GM11168 (cell line): ENCODE results near the gene BTBD9.

ENCODE experiments used
- in situ Hi-C: fragments of 300-500 bp; cut with MboI; formaldehyde crosslinking; loops from one replicate; pipeline ENCODE4 v1.12.0; 2022; ENCODE audit warnings: low sequenced_read_pairs; ENCODE audit not compliant: unreplicated experiment

BTBD9 gene

DNA sequence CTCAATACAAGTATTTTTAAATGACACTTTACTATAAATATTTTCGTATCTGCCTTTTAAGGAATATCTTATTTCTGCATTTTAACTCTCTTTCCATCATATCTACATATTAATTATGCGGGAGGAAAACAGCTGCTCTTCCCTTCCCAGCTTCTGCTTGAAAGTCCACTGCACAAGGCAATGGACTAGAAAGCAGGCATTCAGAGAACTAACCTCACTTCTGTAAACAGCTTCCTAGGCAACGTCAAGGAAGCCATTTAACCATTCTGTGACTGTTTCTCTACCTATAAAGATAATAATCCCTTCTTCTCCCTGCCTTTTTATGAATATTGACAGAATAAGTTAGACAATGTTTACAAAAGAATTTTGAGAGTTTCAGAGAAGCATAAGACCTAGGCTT lies 319.4 kb downstream of the BTBD9 start:
- in situ Hi-C loops, result no loop called here

DNA sequence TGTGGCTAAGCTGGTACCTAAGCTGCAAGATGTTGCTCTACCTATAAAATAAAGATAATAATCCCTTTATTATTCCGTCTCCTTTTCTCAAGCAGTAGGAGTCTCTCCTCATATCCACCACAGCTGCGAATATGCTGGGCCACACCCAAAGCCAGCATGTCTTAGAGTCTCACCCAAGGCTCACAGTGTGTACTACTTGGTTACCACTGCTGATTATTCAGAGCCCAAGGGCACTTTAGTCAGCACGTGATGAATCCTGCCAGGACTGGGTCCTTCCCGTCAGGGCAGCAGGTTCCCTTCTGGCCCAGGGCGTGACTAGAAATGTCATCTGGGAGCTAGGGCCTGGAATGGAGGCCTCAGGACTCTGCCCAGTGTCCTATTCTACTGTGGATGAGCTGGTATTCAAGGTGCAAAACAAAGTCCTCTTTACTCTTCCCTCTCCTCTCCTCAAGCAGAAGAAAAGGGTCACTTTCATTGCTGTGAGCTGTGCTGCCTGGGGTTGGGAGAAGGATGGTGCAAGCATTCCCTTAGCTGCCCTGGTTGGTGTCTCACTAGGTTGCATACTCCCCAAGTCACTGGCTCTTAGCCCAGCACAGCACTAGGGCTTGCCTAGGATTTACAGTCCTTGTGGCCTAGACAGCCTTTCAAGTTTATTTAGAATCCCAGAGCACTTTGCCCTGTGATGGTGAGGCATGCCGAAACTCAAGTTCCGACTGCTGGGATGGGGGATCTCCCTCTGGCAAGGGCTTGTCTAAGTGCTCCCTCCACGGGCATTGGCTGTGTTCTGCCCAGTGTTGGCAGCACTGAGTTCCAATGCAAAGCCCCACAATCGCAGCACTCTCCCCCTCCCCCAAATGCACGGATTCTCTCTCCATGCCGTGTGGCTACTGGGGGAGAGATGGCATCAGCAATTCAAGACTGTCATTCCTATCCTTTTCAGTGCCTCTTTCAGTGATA lies 320.2 kb downstream of the BTBD9 start:
- in situ Hi-C loops, result no loop called here

DNA sequence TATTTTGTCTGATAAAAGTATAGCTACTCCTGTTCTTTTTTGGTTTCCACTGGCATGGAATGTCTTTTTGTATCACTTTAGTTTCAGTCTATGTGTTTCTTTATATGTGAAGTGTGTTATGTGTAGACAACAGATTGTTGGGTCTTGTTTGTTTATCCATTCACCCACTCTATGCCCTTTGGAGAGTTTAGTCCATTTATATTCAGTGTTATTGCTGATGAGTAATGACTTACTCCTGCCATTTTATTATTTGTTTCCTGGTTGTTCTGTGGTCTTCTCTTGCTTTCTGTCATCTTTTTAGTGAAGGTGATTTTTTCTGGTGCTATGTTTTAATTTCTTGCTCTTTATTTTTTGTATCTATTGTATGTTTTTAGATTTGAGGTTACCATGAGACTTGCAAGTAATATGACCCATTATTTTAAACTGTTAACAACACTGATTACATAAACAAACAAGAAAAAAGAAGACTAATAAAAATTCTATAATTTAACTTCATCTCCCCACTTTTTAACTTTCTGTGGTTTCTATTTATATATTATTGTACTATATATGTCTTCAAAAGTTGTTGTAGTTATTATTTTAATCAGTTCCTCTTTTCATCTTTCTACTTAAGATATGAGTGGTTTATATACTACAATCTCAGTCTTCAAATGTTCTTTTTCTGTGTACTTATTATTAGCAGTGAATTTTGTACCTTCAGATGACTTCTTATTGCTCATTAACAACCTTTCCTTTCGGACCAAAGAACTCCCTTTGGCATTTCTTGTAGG lies 323.4 kb downstream of the BTBD9 start:
- in situ Hi-C loops, result no loop called here

DNA sequence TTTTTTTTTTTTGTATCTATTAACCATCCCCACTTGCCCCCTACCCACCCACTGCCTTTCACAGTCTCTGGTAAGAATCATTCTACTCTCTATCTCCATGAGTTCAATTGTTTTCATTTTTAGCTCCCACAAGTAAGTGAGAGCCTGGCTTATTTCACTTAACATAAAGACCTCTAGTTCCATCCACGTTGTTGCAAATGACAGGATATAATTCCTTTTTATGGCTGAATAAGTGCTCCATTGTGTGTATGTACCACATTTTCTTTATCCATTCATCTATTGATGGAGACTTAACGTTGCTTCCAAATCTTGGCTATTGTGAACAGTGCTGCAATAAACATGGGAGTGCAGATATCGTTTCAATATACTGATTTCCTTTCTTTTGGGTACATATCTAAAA lies 328.5 kb downstream of the BTBD9 start:
- in situ Hi-C loops, result no loop called here

DNA sequence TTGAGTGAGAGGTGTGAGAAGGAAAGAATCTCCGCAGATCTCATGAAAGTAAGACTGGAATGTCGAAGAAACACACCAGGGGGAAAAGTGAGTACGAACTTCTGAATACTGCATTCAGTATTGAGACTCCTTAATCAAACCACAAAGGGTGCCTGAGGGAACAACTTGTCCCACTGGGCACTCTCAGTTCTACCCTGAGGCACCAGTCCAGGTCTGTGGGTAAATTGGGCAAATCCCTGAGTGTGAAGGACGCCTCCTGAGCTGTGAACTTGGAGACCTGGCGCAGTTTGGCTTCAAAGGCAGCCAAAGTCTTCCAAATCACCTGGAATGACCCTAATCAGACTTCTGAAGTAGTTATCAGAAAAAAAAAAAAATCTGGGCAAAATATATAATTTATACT lies 329.7 kb downstream of the BTBD9 start:
- in situ Hi-C loops, result no loop called here

DNA sequence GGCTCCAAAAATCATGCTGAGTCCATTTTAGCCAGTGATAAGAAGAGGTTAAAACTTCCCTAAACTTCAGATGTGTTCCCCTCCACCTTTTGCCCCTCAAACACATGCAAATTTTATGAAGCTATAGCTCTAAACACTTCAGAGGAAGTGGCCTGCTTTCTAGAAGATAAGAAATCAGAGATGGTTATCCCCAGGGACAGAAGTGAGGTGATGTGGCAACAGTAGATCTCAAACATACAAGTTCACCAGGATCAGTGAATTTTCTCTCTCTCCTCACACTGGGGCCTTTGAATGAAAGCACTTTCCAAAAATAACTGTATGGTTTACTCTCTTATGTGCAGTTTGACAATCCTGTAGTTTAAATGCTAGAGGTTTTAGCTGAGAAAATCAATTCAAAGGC lies 332.0 kb downstream of the BTBD9 start:
- in situ Hi-C loops, result no loop called here

DNA sequence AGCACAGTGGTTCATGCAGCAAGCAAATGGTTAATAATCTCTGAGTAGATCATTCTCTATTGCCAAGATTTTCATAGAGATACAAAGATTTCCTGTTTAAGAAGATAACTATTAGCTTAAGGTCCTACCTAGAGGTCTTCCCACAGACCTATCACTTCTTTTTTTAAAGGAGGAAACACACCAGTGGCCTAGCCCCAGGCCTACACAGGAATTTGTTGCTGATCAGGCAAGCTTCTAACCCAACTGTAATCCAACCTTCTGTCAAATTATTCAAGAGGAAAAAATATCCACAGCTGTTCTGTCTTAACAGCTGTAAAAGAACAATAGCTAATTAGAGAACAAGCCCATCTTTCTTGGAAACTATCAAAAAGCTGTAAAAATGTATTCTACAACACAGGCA lies 332.8 kb downstream of the BTBD9 start:
- in situ Hi-C loops, result no loop called here

DNA sequence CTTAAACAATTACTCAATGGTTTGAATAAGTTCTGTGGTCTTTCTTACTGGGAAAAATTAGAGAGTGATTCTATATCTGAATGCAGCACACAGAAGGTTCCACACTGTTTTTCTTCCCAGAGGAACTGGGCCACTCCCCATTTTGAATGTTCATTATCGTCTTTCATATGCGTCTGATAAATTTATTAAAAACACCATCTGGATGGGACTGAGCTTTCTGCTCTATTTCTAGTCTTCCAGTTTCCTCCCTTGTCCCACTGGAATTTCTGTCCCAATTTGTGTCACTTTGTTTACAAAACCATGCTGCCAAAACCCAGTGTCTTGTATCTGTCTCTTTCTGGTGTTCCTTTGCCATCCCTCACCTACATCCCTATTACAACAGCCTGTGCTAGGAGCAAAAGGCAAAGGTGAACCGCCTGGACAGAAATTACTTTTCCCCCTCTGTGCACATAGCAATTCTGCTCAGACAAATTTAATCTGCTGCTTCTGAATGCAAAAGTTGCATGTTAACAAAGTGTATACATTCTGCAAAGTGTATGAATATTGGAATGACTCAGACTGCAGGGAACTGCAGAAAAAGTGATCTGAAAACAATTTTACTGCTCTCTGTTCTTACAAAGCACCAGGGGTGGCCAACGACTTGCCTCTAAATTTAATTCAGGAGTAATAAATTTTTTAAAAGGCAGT lies 333.6 kb downstream of the BTBD9 start:
- in situ Hi-C loops, result no loop called here

DNA sequence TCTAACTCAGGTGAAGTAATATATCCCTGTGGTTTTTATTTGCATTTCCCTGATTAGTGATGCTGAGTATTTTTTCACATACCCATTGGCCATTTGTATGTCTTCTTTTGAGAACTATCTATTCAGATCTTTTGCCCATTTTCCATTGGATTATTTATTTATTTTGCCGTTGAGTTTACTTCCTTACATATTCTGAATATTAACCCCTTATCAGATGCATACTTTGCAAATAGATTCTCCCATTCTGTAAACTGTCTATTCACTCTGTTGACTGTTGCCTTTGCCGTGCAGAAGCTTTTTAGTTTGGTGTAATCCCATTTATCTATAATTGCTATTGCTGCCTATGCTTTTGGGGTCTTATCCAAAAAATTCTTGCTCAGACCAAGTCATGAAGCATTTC lies 336.9 kb downstream of the BTBD9 start:
- in situ Hi-C loops, result no loop called here

DNA sequence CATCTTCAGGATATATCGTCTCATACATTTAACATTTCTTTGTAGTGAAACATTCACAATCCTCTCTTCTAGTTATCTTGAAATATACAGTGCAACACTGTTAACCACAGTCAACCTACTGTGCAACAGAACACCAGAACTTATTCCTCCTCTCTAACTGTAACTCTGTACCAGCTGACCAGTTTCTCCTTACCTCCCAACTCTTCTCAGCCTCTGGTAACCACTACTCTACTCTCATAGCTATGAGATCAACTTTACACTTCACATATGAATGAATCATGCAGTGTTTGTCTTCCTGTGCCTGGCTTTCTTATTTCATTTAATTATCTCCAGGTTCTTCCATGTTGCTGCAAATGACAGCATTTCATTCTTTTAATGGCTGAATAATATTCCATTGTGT lies 337.6 kb downstream of the BTBD9 start:
- in situ Hi-C loops, result no loop called here

DNA sequence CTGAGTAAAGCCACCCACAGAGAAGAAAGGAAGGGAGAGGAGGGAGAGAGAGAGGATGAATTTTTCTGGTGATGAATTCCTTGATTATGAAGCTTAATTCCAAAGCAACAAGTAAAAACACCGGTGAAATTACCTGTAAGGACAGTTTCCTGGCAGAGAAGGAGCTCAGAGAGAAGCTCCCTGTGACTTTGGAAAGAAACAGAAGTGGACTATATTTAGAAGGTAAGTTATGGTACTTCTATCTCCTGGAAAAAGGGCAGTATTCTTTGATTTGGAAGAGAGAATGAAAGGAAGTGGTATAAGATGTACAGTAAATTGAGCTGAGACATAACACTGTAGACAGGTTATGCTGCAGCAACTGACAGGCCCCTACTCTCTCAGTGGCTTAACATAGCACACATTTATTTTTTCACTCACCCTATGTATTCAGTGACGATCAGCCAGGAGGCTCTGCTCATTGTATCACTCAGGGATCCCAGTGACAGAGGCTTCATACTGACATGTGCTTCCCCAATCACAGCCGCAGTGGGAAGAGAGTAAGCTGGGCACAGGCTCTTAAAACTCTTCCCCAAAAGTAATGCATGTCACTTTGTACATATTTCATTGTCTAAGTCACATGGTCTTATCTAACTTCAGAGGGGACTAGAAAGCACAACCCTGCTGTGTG lies 349.5 kb downstream of the BTBD9 start:
- in situ Hi-C loops, result no loop called here

DNA sequence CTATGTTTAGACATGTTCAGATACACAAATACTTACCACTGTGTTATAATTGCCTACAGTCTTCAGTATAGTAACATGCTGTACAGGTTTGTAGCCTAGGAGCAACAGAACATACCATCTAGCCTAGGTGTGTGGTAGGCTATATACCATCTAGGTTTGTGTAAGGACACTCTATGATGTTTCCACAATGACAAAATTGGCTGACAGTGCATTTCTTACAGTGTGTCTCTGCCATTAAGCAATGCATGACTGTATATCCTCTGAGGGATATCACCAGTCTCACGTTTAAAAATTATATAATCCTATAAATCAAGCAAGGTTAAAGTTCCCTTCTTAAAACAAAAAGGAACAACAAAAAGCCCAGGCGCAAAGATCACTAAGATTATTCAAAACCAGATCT lies 352.2 kb downstream of the BTBD9 start:
- in situ Hi-C loops, result no loop called here

DNA sequence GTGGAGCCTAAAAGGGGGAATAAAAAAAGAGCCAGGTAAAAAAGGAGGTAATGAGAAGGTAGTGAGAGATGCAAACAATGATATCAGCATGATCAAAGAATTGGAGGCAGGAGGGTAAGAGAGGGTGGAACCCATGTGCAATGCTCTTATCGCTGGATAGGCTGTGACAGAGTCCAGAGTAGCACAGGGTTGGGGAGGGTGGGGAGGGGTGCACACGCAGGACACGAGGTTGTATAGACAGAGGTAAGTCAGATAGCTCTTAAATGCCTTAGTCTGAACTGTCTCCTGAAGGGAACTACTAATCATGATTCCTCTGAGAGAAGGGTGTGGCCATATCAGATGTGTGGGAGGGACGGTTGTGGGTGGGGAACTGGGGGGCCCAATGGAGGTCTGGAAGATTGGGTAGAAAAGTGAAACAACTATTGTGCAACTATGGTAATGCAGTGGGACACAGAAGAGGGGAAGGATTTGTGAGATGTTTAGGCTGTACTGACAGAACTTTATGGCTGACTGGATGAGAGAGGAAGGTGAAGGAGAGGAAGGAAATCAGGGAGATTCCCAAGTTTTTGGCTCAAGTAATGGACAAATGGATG lies 354.8 kb downstream of the BTBD9 start:
- in situ Hi-C loops, result no loop called here

DNA sequence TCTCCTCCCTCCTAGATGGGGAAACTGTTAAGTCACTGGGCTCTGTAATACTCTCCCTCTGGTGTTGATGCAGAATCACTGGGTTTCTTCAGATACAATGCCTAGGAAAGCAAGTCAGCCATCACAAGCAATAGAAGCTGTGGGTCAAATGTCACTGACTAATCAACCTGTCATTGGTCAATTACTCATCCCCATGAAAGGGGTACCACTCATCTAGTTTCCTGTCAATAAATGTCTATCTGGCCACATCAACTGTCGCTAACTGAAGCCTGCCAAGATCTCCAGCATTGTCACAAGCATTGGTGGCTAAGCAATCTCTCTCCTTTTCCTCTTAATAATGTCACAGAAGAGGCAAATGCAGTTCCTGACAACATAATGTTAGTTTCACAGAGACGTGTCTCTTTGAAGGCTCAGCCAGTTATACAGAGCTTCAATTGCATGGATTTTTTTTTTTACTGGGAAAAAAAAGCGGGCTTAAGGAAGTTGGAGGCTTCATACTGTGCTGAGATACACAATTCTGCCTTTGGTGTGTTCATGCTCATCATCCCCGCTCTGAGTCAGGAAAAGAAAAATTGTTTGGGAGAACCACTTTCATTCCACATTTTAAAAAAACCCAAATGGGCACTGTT lies 355.9 kb downstream of the BTBD9 start:
- in situ Hi-C loops, result no loop called here

DNA sequence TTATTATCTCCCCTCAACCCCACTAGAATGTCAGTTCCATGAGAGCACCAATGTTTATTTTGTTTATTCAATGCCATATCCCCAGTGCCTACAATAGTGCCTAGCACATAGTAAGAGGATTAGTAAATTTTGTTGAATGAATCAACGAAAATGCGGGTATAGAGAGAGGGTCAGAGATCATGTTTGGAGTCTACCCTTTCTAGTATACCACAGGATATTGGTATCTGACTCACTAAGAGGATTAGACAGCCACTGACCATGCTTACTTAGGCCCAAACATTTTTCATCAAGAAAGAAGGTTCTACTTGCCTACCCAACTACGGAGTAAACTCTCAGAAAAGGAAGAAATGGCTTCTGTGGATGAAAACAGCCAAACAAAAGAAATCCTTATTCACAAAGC lies 356.8 kb downstream of the BTBD9 start:
- in situ Hi-C loops, result no loop called here

DNA sequence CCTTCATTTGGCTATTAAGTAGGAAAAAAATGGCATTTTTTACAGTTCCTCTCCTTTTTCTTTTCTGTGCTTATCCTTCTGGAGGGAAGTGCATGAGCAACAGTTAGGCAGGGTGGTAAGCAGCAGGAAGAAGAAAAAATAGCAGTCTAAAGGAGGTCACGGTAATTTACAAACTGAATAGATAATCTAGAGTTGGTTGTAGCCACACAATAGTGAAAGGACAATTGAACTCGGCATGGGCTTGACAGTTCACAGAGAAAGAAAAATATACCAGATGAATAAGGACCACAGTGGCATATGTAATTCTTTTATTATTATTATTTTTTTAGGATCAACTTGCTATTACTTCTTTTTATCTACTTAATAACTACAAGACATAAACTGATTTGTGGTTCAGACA lies 358.6 kb downstream of the BTBD9 start:
- in situ Hi-C loops, result no loop called here

DNA sequence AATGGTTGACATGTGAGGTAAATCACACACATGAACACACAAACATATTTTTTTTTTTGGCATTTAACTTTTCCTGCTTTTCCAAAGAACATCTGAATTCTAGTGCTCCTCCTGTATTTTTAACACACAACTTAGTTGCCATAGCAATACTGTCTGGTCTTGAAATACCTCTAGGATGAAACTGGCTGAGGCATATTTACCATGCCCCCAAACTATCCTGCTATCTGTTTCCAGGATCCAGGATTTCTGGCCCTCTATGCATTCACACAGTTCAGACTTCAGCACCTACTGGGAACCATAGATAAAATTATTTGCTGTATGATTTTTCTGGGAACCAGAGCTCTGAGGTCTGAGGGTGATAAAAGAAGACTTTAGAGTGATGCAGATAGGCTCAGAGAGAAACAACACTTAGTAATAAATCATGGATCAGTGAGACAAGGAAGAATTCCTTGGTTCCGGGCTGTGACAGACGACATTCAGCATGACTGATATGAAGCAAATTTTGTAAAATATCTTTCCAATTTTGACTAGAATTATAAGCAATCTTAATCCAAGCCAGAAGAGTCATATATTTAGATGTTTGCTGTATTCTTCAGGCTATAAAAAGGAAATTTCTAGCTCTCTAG lies 359.7 kb downstream of the BTBD9 start:
- in situ Hi-C loops, result no loop called here

DNA sequence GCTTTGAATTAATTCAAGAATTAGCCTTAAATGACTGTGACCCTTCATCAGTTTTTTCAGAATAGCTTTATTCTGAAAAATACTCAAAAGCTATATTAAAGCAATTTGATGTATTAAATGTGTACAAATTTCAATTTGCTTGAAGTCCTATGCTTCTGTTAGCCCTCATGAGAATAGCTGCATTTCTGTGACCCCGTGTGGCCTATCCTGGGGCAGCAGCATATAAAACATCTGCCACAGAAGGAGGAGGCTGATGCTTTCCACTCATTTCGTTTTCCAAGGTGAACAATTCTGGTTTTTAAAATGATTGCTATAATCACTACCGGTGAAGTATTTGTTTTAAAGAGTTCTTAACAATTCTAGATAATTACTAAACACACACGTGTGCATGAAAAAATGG lies 360.3 kb downstream of the BTBD9 start:
- in situ Hi-C loops, result no loop called here

DNA sequence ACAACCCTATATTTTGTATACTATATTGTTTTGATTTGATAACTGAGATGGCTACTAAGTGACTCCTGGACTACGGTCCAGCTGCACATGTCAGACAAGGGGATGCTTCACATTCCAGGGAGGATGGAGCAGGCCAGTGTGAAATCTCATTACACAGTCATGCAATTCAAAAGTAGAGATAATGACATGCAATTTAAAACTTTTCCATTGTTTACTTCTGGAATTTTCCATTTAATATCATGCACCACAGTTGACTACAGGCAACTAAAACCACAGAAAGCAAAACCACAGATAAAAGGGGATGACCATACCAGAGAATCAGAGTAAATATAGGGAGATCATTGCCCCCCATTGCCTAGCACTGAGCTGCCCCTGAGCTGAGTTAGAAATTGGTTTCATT lies 366.4 kb downstream of the BTBD9 start:
- in situ Hi-C loops, result no loop called here
